Camera-type eye (tissue), 1 donor: ENCODE results near the gene PILRA. TPM values are rescaled to one million over a fixed set of nuclear protein-coding genes. Genes with fewer than 3 reads are reported as not detected.

ENCODE experiments used
- total RNA-seq: library from RNA; depleted of rRNA; stranded (reverse); fragments of >200 nt; gene quantifications from one replicate; pipeline ENCODE4 v1.2.3, GENCODE V29; 2014

The PILRA gene
- total RNA-seq = 1.8 TPM

DNA sequence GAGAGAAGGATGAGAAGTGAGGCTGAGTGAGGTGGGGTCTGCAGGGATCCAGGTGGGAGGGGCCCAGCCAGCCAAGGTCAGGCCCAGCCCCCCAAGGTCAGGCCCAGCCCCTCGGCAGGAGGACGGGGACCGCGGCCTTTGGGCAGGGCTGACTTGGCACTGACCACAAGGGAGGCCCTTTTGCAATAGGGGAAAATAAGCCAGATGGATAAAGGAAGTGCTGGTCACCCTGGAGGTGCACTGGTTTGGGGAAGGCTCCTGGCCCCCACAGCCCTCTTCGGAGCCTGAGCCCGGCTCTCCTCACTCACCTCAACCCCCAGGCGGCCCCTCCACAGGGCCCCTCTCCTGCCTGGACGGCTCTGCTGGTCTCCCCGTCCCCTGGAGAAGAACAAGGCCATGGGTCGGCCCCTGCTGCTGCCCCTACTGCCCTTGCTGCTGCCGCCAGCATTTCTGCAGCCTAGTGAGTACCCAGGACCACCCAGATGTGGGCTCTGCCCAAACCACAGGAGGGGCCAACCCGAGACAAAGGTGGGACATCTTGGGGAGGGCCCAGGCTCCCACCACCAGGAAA, at the start of gene PILRA:
Gene PILRA (plus strand): TSS at position 227 of the 571 bp plus-strand sequence. CDS start 170 bp downstream, at position 397.

DNA sequence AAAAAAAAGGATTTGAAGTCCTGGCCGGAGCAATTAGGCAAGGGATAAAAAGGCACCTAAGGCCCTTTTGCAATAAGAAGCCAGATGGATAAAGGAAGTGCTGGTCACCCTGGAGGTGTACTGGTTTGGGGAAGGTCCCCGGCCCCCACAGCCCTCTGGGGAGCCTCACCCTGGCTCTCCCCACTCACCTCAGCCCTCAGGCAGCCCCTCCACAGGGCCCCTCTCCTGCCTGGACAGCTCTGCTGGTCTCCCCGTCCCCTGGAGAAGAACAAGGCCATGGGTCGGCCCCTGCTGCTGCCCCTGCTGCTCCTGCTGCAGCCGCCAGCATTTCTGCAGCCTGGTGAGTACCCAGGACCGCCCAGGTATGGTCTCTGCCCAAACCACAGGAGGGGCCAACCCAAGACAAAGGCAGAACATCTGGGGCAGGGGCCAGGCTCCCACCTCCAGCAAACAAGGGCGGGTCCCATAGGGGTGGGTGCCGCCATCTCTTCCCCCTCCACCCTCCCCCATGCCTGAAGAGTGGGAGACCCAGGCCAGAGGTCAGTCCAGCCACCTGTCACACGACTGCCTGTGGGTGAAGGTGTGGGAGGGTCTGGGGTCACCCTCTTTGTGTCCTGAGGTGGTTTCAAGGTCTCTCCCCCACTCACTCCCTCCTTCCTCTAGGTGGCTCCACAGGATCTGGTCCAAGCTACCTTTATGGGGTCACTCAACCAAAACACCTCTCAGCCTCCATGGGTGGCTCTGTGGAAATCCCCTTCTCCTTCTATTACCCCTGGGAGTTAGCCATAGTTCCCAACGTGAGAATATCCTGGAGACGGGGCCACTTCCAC, 15.0 kb upstream of the PILRA start, which contains the start of gene PILRB:
Gene PILRB (plus strand): TSS at position 91 of the 830 bp plus-strand sequence. CDS start 186 bp downstream, at position 277.

DNA sequence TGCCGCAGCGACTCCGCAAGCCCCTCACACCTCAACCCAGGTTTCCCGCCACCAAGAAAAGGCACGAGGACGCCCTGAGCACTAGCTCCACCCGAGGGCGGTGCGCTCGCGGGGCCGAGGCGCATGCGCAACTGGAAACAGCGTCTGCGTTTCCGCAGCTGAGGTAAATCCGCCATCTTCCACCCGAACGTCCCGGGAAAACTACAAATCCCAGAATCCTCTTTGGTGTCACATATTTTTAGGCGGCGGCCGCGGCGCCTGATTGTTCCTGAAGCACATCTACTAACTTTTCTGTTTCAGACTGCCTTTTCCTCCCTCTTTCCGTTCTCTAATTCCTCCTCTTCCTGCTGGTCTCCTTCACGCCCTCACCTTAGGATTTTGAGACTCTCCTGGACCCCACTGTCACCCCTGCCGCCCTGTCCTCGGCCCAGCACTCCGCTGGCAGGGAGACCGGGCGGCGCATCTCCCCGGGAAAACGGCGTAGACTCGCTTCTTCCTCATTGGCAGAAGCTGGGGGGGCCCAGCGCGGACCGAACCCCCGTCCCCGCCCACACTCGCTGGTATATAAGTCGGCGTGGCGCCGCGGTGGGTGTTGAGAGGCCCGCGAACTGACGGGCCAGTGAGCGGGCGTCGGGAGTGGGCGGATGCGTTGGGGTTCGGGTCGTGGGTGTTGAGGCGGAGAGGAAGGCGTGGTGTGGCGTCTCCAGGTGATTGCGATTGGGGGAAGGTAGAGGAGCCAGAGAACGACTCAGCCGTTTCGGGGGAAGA, 55.1 kb downstream of the PILRA start, which contains the start of gene ZCWPW1:
Gene ZCWPW1 (minus strand): TSS at position 505 of the 768 bp plus-strand sequence. CDS start 8,054 bp downstream, outside the sequence.

DNA sequence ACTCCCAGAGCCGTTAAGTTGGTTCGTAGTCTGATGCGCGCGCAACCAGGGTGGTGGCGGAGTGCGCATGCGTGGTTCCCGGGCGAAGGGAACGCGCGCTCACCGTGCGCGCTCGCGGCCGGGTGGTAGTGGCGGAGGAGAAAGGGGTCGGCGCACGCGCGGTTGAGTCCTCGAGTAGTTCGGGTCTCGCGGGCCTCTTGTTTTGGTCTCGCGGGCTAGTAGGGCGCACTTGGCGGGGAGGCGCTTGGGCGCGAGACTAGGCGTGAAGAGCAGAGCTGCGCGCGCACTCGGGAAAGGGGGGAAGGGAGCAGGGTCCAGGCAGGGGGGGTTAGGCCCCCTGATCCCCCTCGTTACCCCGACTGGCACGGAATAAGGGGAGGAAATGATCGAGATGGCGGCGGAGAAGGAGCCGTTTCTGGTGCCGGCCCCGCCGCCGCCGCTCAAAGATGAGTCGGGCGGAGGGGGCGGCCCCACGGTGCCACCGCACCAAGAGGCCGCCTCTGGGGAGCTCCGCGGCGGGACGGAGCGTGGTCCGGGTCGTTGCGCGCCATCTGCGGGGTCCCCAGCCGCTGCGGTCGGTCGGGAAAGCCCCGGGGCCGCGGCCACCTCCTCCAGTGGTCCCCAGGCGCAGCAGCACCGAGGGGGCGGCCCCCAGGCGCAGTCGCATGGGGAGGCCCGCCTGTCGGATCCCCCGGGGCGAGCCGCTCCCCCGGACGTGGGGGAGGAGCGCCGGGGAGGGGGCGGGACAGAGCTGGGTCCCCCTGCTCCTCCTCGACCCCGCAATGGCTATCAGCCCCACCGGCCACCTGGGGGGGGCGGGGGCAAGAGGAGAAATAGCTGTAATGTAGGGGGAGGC, 56.6 kb downstream of the PILRA start, which contains the start of gene MEPCE:
Gene MEPCE (plus strand): TSS at position 195 of the 856 bp plus-strand sequence. CDS start 188 bp downstream, at position 383.

Other genes with a start within 250 kb of the PILRA start
- 3.1 TPM for gene MBLAC1, start 246.5 kb upstream of the PILRA start, total RNA-seq
- 77.6 TPM for gene LAMTOR4, start 224.6 kb upstream of the PILRA start, total RNA-seq
- 13.5 TPM for gene TRAPPC14, start 214.8 kb upstream of the PILRA start, total RNA-seq
- 5.1 TPM for gene GAL3ST4, start 204.9 kb upstream of the PILRA start, total RNA-seq
- gene GPC2, start 196.1 kb upstream of the PILRA start, total RNA-seq = 28.8 TPM
- 0.55 TPM for gene STAG3, start 195.6 kb upstream of the PILRA start, total RNA-seq
- 0.33 TPM for gene PVRIG, start 153.5 kb upstream of the PILRA start, total RNA-seq
- not detected for gene SPDYE3, start 65.8 kb upstream of the PILRA start, total RNA-seq
- gene PILRB, start 15.4 kb upstream of the PILRA start, total RNA-seq = 33.3 TPM
- gene ZCWPW1, start 55.2 kb downstream of the PILRA start, total RNA-seq = 2.9 TPM
- gene MEPCE, start 56.3 kb downstream of the PILRA start, total RNA-seq = 27.2 TPM
- gene PPP1R35, start 63.0 kb downstream of the PILRA start, total RNA-seq = 13.9 TPM
- gene SPACDR, start 90.8 kb downstream of the PILRA start, total RNA-seq = not detected
- 29.0 TPM for gene TSC22D4, start 105.7 kb downstream of the PILRA start, total RNA-seq
- gene NYAP1, start 110.4 kb downstream of the PILRA start, total RNA-seq = 6.0 TPM
- 7.5 TPM for gene AGFG2, start 165.7 kb downstream of the PILRA start, total RNA-seq
- not detected for gene SAP25, start 200.4 kb downstream of the PILRA start, total RNA-seq
- gene LRCH4, start 212.6 kb downstream of the PILRA start, total RNA-seq = 41.8 TPM
- gene FBXO24, start 212.8 kb downstream of the PILRA start, total RNA-seq = 2.5 TPM
- 198 TPM for gene PCOLCE, start 228.9 kb downstream of the PILRA start, total RNA-seq
- 10.0 TPM for gene MOSPD3, start 239.1 kb downstream of the PILRA start, total RNA-seq